GM08714 (cell line): ENCODE data around the gene TEX261.

Source experiments
- H3K4me3 ChIP-seq: fragments of 200-500 bp; sonication (Bioruptor generic); 2 replicates; pipeline ENCODE4 v1.5.1; 2014; ENCODE audit warnings: mild to moderate bottlenecking, low read length, inconsistent platforms
- ZNF274 ChIP-seq: IDR thresholded peaks from 2 replicates; pipeline ENCODE4 v1.6.1; 2012; ENCODE audit warnings: mild to moderate bottlenecking, low read depth, low read length

Gene TEX261

DNA sequence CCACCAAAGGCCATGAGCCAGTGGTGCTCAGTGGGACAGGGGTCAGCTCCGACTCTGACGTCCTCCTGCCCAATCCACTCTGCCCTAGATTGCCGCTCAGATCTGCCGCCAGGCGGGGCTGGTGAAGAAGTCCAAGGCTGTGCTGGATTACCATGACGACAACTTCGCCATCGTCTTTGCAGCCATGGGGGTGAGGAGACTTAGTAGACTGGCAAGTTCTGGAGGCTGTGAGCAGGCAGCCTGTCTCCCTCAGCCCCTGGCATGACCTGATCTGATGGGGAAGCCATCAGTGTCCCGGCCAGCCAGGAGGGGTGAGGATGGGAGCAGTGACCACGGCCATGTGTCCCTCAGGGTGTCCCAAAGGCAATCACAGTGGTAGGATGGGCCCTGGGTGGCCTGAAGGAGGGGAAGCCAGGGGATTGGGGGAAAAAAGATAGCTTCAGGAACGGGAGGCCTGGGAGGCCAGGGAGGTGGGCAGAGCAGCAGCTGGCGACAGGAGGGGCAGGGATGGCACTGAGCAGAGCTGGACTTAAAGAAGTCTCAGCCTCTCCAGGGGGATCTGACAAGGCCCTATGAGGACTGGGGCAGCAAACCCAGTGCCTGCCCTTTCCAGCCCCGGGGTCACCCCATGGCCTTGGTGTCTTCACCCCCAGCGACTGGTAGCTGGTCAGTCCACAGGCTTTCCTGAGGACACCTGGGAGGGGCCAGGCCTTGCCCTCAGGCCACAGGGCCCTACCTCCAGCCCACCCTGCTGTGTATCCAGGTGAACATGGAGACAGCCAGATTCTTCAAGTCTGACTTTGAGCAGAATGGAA lies 33.6 kb downstream of the TEX261 start:
- no peak overlapping the region for H3K4me3 ChIP-seq
- TF ChIP-seq ZNF274: no peak

DNA sequence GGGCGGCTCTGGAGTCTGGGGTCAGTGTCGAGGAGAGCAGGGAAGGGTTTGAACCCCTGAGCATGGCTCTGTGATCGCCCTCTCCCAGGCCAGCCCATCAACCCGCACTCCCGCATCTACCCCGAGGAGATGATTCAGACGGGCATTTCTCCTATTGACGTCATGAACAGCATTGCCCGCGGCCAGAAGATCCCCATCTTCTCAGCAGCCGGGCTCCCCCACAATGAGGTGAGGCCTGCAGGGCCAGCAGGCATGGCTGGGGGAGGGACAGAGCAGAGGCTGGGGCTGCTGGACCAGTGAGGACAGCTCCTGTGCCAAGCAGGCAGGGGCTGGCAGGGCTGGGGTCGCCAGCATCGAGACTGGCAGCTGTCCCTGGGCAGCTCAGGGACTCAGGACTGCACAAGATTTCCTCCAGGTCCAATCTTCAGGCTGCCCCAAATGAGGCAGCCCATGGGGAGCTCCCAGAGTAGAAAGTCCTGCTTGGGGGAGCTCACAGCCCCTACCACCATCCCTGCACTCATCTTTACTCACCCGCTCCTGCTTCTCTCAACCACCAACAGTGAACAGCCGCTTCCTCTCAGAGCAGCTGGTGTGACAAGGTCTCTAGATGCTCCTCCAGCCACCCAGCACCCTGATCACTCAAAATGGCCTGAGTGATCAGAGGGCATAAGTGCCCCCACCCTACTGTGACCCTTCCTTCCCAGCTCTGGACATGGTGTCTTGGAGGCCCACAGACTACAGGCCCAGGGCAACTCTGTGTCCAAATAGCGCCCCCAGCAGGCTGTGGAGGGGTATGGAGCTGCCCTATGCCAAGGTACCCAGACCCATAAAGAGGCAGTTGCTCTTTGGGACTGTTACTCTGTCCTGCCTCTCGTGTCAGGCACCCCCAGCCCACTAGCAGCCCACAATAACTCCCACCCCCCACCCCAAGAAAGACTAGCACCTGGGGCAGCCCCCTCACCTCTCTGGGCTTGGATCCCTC lies 34.5 kb downstream of the TEX261 start:
- TF ChIP-seq ZNF274: no peak
- H3K4me3 ChIP-seq: no peak overlapping the region

DNA sequence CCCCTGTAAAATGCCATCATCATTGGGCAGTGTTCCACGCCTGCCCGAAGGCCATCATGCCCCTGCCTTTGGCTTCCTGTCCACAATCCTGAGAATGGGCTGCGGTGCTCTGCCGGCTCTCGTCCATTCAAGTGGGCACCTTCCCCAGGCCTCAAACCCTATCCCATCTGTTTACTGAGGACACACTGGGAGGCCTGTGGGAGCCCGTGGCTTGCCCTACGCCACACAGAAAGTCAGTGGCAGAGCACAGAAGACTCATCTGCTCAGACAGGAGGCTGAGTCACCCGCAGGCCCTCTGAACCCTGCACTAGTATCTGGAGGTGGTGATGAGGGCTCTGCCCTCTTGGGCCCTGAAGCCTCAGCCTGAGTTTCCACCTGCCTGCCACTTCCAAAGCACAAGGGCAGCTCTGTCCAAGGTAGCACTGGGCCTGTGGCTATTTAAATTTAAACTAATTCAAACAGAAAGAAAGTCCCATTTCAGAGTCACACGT lies 35.4 kb downstream of the TEX261 start:
- no peak overlapping the region for H3K4me3 ChIP-seq
- no peak for TF ChIP-seq ZNF274

DNA sequence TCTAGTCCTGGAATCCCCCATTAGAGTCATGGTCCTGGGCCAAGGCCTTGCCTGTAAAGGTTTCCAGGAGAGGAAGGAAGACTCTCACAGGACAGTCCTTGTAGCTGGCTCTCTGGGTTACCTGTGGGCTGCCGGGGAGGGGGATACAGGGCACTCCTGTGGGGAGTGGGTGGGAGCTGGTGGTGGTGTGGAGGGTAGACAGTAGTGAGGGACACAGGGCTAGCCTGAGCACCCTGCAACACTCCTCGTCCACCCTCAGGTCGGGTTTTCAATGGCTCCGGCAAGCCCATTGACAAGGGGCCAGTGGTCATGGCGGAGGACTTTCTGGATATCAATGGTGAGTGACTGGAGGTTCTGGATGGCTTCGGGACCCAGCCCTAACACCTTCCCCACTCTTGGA lies 35.9 kb downstream of the TEX261 start:
- H3K4me3 ChIP-seq: no peak overlapping the region
- no peak for TF ChIP-seq ZNF274

DNA sequence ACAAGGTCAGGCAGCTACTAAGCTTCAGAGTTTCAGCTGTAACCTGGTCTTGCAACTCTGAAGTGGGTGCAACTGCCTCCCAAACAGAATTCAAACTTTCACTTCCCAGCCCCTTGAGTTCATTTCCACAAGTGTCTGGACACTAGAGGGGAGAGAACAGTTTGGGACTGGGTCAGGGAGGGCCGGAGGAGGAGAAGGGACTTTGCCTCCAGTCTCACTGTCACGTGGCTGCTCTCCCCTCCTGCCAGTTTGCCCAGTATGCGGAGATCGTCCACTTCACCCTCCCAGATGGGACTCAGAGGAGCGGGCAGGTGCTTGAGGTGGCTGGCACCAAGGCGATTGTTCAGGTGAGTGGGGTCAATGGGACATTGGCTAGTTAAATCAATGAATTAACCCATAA lies 36.9 kb downstream of the TEX261 start:
- no peak for TF ChIP-seq ZNF274
- no peak overlapping the region for H3K4me3 ChIP-seq

DNA sequence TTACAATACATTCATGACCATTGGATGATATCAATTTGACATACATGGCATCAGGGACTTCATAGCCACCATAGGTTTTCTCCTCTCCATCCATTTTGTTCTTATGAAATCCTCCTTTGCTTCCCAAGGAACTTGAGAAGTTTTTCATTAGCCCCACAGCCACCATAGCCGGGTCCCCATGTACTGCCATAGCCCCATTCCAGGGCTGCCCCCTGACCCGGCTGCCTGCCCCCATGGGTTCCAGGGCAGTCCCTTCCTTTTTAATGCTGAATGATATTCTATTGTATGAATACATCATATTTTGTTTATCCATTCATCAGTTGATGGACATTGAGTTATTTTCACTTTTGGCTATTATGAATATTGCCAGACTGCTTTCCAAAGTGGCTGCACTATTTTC lies 38.5 kb downstream of the TEX261 start:
- H3K4me3 ChIP-seq: no peak overlapping the region
- TF ChIP-seq ZNF274: no peak

DNA sequence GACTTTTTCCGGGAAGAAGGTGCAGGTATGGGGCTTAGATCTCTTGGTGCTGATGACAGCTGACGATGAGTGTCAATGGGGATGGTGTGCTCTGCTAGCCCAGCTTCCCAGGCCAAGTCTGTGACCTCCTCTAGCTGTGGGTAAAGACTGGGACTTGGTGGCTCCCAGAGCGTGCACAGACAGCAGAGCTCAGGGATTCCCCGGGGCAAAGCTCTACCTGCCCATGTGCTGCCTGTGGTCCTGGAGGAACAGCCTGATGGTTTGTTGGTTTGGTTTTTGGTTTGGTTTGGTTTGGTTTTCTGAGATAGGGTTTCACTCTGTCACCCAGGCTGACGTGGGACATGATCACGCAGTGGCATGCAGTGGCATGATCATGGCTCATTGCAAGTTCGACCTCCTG lies 39.8 kb downstream of the TEX261 start:
- no peak for TF ChIP-seq ZNF274

DNA sequence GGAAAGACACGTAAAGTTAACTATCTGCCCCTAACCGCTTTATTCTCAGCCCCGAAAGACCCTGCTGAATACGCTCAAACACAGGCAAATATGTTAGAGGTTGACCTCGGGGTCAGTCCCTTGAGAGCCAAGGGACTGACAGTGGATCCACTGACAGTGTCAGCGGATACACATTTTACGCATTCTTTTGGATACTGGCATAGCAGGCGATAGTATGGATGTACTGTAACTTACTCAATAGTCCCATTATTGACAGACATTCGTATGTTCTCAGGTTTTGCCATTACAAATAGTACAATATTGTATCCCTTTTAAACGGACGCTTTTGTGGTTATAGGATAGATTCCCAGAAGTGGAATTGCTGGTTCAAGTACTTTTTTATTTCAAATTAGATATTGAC lies 45.6 kb downstream of the TEX261 start:
- TF ChIP-seq ZNF274: no peak
- no peak overlapping the region for H3K4me3 ChIP-seq

More for the DNA sequence above, 39.8 kb downstream of the TEX261 start:
- no peak overlapping the region for H3K4me3 ChIP-seq

DNA sequence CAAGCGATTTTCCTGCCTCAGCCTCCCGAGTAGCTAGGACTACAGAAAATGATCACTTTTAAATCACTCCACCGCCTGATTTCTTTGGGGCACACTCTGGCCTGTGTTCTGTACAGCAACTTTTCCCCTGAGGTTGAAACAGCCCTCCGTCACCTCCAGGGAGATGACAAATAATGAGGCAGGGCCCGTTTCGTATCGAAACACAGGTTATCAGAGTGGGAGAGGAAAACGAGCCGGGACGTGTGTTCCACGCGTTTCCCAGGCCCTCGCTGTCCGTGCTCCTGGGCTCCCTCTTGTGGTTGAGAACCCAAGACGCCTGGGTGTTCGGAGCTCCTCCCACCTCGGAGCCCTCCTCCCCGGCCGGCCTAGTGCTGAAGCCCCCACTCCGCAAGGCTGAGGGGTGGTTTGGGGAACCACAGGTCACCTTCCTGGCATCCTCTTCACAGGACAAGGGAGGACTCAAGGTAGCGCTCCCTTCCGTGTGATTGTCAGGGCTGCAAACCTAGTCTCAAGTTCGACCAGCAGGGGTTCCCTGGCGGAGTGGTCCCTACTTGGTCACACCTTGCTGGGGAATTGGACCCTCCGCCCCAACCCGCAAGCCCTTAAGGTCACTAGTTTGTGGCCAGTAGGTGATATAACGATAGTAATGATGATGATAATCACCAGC lies 46.2 kb downstream of the TEX261 start:
- no peak for TF ChIP-seq ZNF274
- H3K4me3 ChIP-seq: no peak overlapping the region

DNA sequence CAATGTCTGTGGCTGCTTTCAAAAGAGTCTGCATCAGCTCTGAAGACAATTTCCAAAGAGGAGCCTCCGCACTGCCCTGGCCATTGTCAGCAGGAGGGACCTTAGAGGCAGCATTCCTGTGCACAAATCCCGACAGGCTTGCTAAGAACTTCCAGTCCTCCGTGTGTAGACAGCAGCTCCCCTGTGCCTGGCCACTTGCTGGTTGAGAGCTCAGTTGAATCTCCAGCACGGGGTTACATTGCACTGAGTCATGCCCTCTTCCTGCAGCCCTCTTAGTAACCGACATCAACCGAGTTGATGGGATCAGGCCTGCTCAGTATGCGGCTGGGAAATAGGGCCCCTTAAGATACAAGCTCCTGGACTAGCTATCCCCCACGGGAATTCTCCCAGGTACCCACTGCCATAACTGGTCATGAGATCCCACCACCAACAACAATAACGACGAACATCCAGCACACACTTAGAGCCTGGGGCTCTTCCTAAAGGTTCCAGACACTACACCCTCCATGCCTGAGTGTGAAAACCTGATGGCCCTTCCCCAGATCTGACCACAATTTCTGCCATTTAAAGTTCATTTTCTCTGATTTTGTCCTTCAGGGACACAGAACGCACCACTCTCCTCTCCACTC lies 47.0 kb downstream of the TEX261 start:
- no peak overlapping the region for H3K4me3 ChIP-seq
- TF ChIP-seq ZNF274: no peak

DNA sequence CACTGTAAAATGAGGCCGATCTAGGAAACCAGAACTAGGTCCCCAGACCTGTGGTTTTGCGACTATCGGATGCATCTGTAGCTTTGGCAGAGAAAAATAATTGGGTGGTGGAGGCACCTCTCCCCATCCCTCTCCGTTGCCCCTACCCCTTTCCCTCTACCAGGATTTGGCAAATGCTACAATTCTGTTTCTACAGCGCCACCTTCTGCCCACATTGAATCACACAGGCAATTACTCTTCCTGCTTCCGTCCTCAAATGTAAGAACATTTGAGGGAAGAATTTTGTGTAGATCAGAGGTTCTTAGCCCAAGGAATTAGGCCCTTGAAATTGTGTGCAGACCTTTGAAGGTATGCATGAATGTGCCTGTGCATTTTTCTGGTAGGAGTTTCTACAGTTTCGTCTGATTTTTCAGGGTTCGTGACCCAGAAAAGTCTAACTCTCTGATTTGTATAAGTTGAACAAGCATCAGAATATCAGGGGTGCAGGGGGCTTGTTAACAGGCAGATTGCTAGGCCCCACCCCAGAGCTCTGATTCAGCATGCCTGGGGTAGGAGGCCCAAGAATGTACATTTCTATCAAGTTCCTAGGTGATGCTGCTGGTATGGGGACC lies 47.7 kb downstream of the TEX261 start:
- no peak for TF ChIP-seq ZNF274
- no peak overlapping the region for H3K4me3 ChIP-seq

DNA sequence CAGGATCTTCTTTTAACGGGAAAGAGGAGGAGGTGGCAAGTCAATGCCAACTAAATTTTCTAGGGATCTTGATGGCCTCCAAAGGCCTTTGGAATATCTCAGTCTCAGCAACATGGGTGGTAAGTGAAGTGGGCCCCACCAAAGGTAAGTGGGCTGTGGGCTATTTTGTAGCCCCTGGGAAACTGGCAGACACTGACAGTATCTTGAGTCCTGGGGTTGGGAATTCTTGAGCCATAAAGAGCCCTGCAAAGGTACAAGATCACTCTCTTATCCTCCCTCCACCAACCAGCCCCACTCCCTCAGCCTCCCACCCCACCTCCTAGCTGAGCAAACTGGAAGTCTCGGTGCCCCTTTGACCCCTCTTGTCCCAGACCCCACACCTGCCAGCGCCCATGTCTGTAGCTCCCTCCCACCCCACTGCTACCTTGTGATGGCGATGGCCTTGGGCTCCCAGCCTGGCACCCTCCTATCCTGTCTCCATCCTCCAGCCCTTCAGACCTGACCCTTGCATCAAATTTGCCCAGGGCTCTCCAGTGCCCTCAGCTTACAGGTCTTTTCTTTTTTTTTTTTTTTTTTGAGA lies 50.5 kb downstream of the TEX261 start:
- no peak for TF ChIP-seq ZNF274
- no peak overlapping the region for H3K4me3 ChIP-seq
